GM18517 (cell line): ENCODE measurements around the gene KLHDC7B.
A peak's percentile ranks its signal among the peaks of the same experiment; 100 is the strongest.
"Not testable (repeated sequence)": the region's sequence is repeated elsewhere in the genome, so short reads cannot be mapped to it uniquely, and the experiment has no call there.

ENCODE experiments used
- ATAC-seq: cut with Tn5 transposase; IDR thresholded peaks from one replicate; pipeline ENCODE4 v1.9.1; 2021; ENCODE audit warnings: mild to moderate bottlenecking, moderate library complexity; ENCODE audit not compliant: unreplicated experiment

The KLHDC7B gene

GRCh38 chr22:50517495-50518260, 28.0 kb upstream of the KLHDC7B start:
- ATAC-seq = no peak

GRCh38 chr22:50518606-50519005, 27.1 kb upstream of the KLHDC7B start:
- ATAC-seq = no peak

- no peak for ATAC-seq
Observed at GRCh38 chr22:50519151-50519550, 26.5 kb upstream of the KLHDC7B start.

GRCh38 chr22:50520184-50520583, 25.5 kb upstream of the KLHDC7B start:
- ATAC-seq = not testable (repeated sequence)

GRCh38 chr22:50520826-50521453, 24.8 kb upstream of the KLHDC7B start:
- no peak for ATAC-seq

- no peak for ATAC-seq
Observed at GRCh38 chr22:50521710-50522109, 24.0 kb upstream of the KLHDC7B start.

- ATAC-seq = no peak
Observed at GRCh38 chr22:50522208-50522805, 23.4 kb upstream of the KLHDC7B start.

GRCh38 chr22:50522806-50523438, 22.8 kb upstream of the KLHDC7B start:
- ATAC-seq = no peak

- ATAC-seq = no peak
Observed at GRCh38 chr22:50523458-50523805, 22.3 kb upstream of the KLHDC7B start.

GRCh38 chr22:50523806-50524675, 21.7 kb upstream of the KLHDC7B start:
- no peak for ATAC-seq

- ATAC-seq = no peak
Observed at GRCh38 chr22:50524676-50525103, 21.0 kb upstream of the KLHDC7B start.

- ATAC-seq = peak; percentile 47
Observed at GRCh38 chr22:50525104-50525857, 20.4 kb upstream of the KLHDC7B start, which contains the start of gene SCO2. TSS of gene SCO2 (minus strand) at chr22:50525598. CDS start at chr22:50524411, 1,187 bp downstream.

- peak; percentile 15 for ATAC-seq
Observed at GRCh38 chr22:50525858-50526107, 19.9 kb upstream of the KLHDC7B start.

GRCh38 chr22:50526108-50526833, 19.4 kb upstream of the KLHDC7B start:
- peak; percentile 32 for ATAC-seq

GRCh38 chr22:50526834-50527801, 18.6 kb upstream of the KLHDC7B start:
- ATAC-seq = no peak

- no peak for ATAC-seq
Observed at GRCh38 chr22:50527921-50528681, 17.6 kb upstream of the KLHDC7B start.

- ATAC-seq = no peak
Observed at GRCh38 chr22:50528682-50529415, 16.9 kb upstream of the KLHDC7B start.
